H1 (cell line): Measurements from ENCODE around the gene TEX29. TPM values are rescaled to one million over a fixed set of nuclear protein-coding genes. Genes with fewer than 3 reads are reported as not detected.

Experiments
- CBX8 ChIP-seq: fragments of 300-800, 300-1000 bp; sonication (generic); IDR thresholded peaks from 2 replicates; pipeline ENCODE4 v1.7.1; 2016; ENCODE audit warnings: low read depth, low read length, borderline replicate concordance
- RAD21 ChIP-seq, 2 experiments: IDR thresholded peaks in 1 of 2; conservative IDR thresholded peaks in 1 of 2; 2 replicates each; pipeline ENCODE4 v1.6.1; 2011; ENCODE audit warnings: low read depth in 2 of 2, low read length in 2 of 2, improper control_type of control experiment in 1 of 2, inconsistent platforms in 1 of 2, mild to moderate bottlenecking in 1 of 2, moderate library complexity in 1 of 2
- RNF2 ChIP-seq: fragments of 200-900, 300-1000 bp; sonication (generic); IDR thresholded peaks from 2 replicates; pipeline ENCODE4 v1.7.1; 2016; ENCODE audit warnings: borderline replicate concordance, low read depth, mild to moderate bottlenecking, antibody characterized with exemption, low read length; ENCODE audit not compliant: poor library complexity, severe bottlenecking; ENCODE audit errors: missing control alignments
- TBP ChIP-seq: IDR thresholded peaks from 2 replicates; pipeline ENCODE4 v1.6.1; 2011; ENCODE audit warnings: low read depth, low read length, improper control_type of control experiment
- TEAD4 ChIP-seq: IDR thresholded peaks from 2 replicates; pipeline ENCODE4 v1.6.1; 2012; ENCODE audit warnings: low read depth, low read length, inconsistent platforms, mixed read lengths
- polyA plus RNA-seq, 7 experiments: library from polyadenylated mRNA; depleted of rRNA in 3 of 7; stranded (reverse) in 5 of 7; unstranded in 2 of 7; fragments of >200 nt in 5 of 7; fragments of 200-250 nt in 2 of 7; gene quantifications; 1 replicate in 5 of 7; 2 replicates in 1 of 7; 4 replicates in 1 of 7; pipeline versions ENCODE4 v1.2.1 to v1.2.3, GENCODE V29; 2011 to 2013; ENCODE audit warnings: missing spikeins in 2 of 7, mixed read lengths in 2 of 7
- total RNA-seq: library from RNA; stranded (reverse); fragmentation: NEBNext Ultra II Directional; extraction: Animal tissue kit (Norgen Biotek cat#: 25700); gene quantifications from 2 replicates; pipeline ENCODE4 v1.2.1, GENCODE V29; 2021

TEX29 gene
- total and polyA plus RNA-seq, 2 of the 8 experiments (the other 6 are each of a cell fraction or from before 2014, with no cell fraction given): 0.08 TPM; not detected in 1

DNA sequence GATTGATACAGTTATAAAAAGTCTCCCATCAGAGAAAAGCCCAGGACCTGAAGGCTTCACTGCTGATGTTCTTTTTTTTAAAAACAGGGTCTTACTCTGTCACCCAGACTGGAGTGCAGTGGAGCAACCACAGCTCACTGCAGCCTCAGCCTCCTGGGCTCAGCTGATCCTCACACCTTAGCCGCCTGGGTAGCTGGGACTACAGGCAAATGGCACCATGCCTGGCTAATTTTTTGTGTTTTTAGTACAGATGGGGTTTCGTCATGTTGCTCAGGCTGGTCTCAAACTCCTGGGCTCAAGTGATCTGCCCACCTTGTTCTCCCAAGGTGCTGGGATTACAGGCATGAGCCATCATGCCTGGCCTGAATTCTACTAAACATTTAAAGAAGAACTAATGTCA is 33.1 kb downstream of the TEX29 start (continued):
- TF ChIP-seq RAD21 (IDR thresholded peaks at IDR 0.05 in 1 of 2, conservative IDR thresholded peaks at IDR 0.05 in 1 of 2; ENCODE audit: low read depth in 2 of 2, low read length in 2 of 2) (no peak), CBX8 (no peak), TBP (no peak), TEAD4 (no peak), RNF2 (no peak)
